ENCODE measurements around the gene SLC9A8.

- no peak for TF ChIP-seq EP300 (IDR thresholded peaks at IDR 0.05; ENCODE audit: low read depth)
- TF ChIP-seq CTCF (IDR thresholded peaks at IDR 0.05) = no peak
These were observed 49.5 kb upstream of the SLC9A8 start for GRCh38 chr20:49762940-49763766.
